ENCODE measurements around the gene TRIM17. TPM values are rescaled to one million over a fixed set of nuclear protein-coding genes. Genes with fewer than 3 reads are reported as not detected.

The TRIM17 gene
- total and polyA plus RNA-seq, 9 of the 15 experiments (the other 6 are each of a cell fraction or from before 2014, with no cell fraction given) = not detected

GRCh38 chr1:228376651-228377631, 39.7 kb downstream of the TRIM17 start:
- FAIRE-seq (no peak), ATAC-seq (no peak), DNase-seq (ENCODE audit: extremely low read depth in 1 of 4, low spot score in 3 of 4) (no peak)
- no peaks in the 10 kb centered on the region for H3K9me1 ChIP-seq (ENCODE audit: control insufficient read depth, insufficient read depth, low read length)
- H3K9ac ChIP-seq (ENCODE audit: insufficient read depth in 1 of 2, low read depth in 2 of 2, low read length in 2 of 2) = peak overlapping the region in 1 of 2 experiments; percentile 24; a peak in 1 of 4 replicates
- H4K20me1 ChIP-seq (replicated peaks; ENCODE audit: control insufficient read depth, insufficient read depth, low read length) = no peaks in the 10 kb centered on the region
- peaks cover 10 to 70% of the 10 kb centered on the region in 2 experiments; a peak in 4 of 5 replicates for H3K4me1 ChIP-seq (replicated peaks in 1 of 2; ENCODE audit: control insufficient read depth in 2 of 2, insufficient read depth in 2 of 2, low read length in 2 of 2)
- 87% methylated on average over 27 of the region's 31 CpGs for WGBS (ENCODE audit: insufficient coverage, low coverage, missing lambda C conversion rate)
- no TSS peak for BruUV-seq (replicated peaks)
- H3K9me3 ChIP-seq (replicated peaks; ENCODE audit: control insufficient read depth, insufficient read depth, low read depth, low read length) = no peaks in the 10 kb centered on the region
- TF ChIP-seq ZBTB33 (CRISPR knock-in tag; IDR thresholded peaks at IDR 0.05) (peak; percentile 72), OTX1 (CRISPR knock-in tag; IDR thresholded peaks at IDR 0.05) (no peak)
- H3K4me3 ChIP-seq = no peak overlapping the region
- H3K27me3 ChIP-seq (ENCODE audit: control insufficient read depth in 2 of 2, insufficient read depth in 2 of 2, low read length in 2 of 2) = no peaks in the 10 kb centered on the region
- ChIA-PET CTCF (ENCODE audit: low intra/inter-chr PET ratio) (no interaction called here), POLR2A (interaction anchor here (0.6 to 2.0 kb wide), 3 partner anchors 10 to 137 kb away, joined by 3 to 5 read pairs (median 3); no protein-coding TSS in a partner anchor)
- no peaks in the 10 kb centered on the region for H3K79me2 ChIP-seq (ENCODE audit: control insufficient read depth, insufficient read depth, low read length)
- no peak overlapping the region for H2AFZ ChIP-seq (ENCODE audit: low read depth, low read length)
- intact Hi-C loops (cut with micrococcal nuclease) = no loop called here
- no peak overlapping the region for H3K4me2 ChIP-seq (ENCODE audit: insufficient read depth, low read length)
- no peak overlapping the region for H3K27ac ChIP-seq (ENCODE audit: extremely low read depth, low read depth, low read length)
- peaks cover 10% of the 10 kb centered on the region; the same call in 1 of the 3 replicates for H3K36me3 ChIP-seq (ENCODE audit: control insufficient read depth, insufficient read depth, low read length)
- in situ Hi-C loops (cut with MboI) = no loop called here

Data from K562 (cell line).